Hepatocyte (in vitro differentiated cells): ENCODE measurements around the gene ABHD16B. TPM values are rescaled to one million over a fixed set of nuclear protein-coding genes. Genes with fewer than 3 reads are reported as not detected.
"Not testable (repeated sequence)": the region's sequence is repeated elsewhere in the genome, so short reads cannot be mapped to it uniquely, and the experiment has no call there.

Experiments used
- DNase-seq: peaks from one replicate; pipeline ENCODE4 v3.0.0-alpha.2; 2016; ENCODE audit warnings: low spot score
- H2AFZ ChIP-seq: fragments of 200-600 bp; sonication (generic); 2 replicates; pipeline ENCODE4 v1.6.0; 2016; ENCODE audit warnings: antibody characterized with exemption, mild to moderate bottlenecking
- H3K27ac ChIP-seq: fragments of 200-600 bp; sonication (generic); 2 replicates; pipeline ENCODE4 v1.5.1; 2016; ENCODE audit warnings: mild to moderate bottlenecking
- H3K27me3 ChIP-seq: fragments of 200-600 bp; sonication (generic); 2 replicates; pipeline ENCODE4 v1.6.1; 2016
- H3K36me3 ChIP-seq: fragments of 200-600 bp; sonication (generic); replicated peaks from 2 replicates; pipeline ENCODE4 v1.5.1; 2016; ENCODE audit warnings: low read depth; ENCODE audit not compliant: insufficient read depth
- H3K4me1 ChIP-seq: fragments of 200-600 bp; sonication (generic); 2 replicates; pipeline ENCODE4 v1.5.1; 2016; ENCODE audit warnings: mild to moderate bottlenecking, moderate library complexity; ENCODE audit not compliant: insufficient read depth
- H3K4me2 ChIP-seq: fragments of 200-600 bp; sonication (generic); 2 replicates; pipeline ENCODE4 v1.6.0; 2016
- H3K4me3 ChIP-seq: fragments of 200-600 bp; sonication (generic); 2 replicates; pipeline ENCODE4 v1.5.1; 2016; ENCODE audit warnings: mild to moderate bottlenecking
- H3K79me2 ChIP-seq: fragments of 200-600 bp; sonication (generic); 2 replicates; pipeline ENCODE4 v1.6.0; 2017; ENCODE audit warnings: mild to moderate bottlenecking
- H3K9me2 ChIP-seq: fragments of 200-600 bp; sonication (generic); replicated peaks from 2 replicates; pipeline ENCODE4 v1.6.0; 2017; ENCODE audit warnings: mild to moderate bottlenecking; ENCODE audit not compliant: insufficient read depth
- H3K9me3 ChIP-seq: fragments of 200-600 bp; sonication (generic); 2 replicates; pipeline ENCODE4 v1.5.1; 2016; ENCODE audit warnings: low read depth, mild to moderate bottlenecking
- H4K20me1 ChIP-seq: fragments of 200-600 bp; sonication (generic); 2 replicates; pipeline ENCODE4 v1.6.0; 2016; ENCODE audit warnings: mild to moderate bottlenecking; ENCODE audit not compliant: insufficient read depth, poor library complexity, severe bottlenecking
- CTCF ChIP-seq: fragments of 200-600 bp; sonication (generic); IDR thresholded peaks from 2 replicates; pipeline ENCODE4 v1.5.1; 2016; ENCODE audit warnings: antibody characterized with exemption, mild to moderate bottlenecking; ENCODE audit not compliant: poor library complexity
- EZH2 ChIP-seq: fragments of 200-600 bp; sonication (generic); IDR thresholded peaks from 2 replicates; pipeline ENCODE4 v1.6.1; 2016; ENCODE audit warnings: antibody characterized with exemption, mild to moderate bottlenecking, borderline replicate concordance
- EZH2phosphoT487 ChIP-seq: fragments of 200-600 bp; sonication (generic); IDR thresholded peaks from one replicate; pipeline ENCODE4 v1.6.1; 2018; ENCODE audit warnings: antibody characterized with exemption, mild to moderate bottlenecking, low read depth, moderate library complexity; ENCODE audit not compliant: unreplicated experiment, severe bottlenecking
- WGBS: methylation state at CpG from one replicate; pipeline ENCODE4 v1.1.6; 2016; ENCODE audit warnings: low lambda C conversion rate; ENCODE audit errors: missing lambda C conversion rate; 5-methylcytosine and 5-hydroxymethylcytosine counted together
- polyA plus RNA-seq: library from polyadenylated mRNA; unstranded; fragments of >200 nt; fragmentation: Nextera tagmentation; extraction: Ambion mirVana; gene quantifications from 2 replicates; pipeline ENCODE4 v1.2.1, GENCODE V29; 2016
- total RNA-seq: library from RNA; depleted of rRNA; stranded (reverse); fragments of >200 nt; gene quantifications from 2 replicates; pipeline ENCODE4 v1.2.3, GENCODE V29; 2014

ABHD16B gene
- total and polyA plus RNA-seq, 2 experiments from 2014 or later: 0.68 TPM; not detected in 1

GRCh38 chr20:63864978-63865640 is 3.8 kb downstream of the ABHD16B start, which contains the start of gene TPD52L2:
TSS of gene TPD52L2 (plus strand) at chr20:63865270. CDS start at chr20:63865366, 96 bp downstream.
- Histone ChIP-seq H2AFZ (peak within 1 kb of the TSS; percentile 66), H3K27ac (peak within 1 kb of the TSS; percentile 94), H3K4me1 (peaks cover 15% of the 10 kb centered on the region), H3K36me3 (no peaks in the 10 kb centered on the region), H3K27me3 (no peaks in the 10 kb centered on the region), H3K9me2 (no peaks in the 10 kb centered on the region), H3K9me3 (no peaks in the 10 kb centered on the region), H3K4me2 (peak within 1 kb of the TSS; percentile 88), H4K20me1 (peaks cover 10% of the 10 kb centered on the region), H3K79me2 (peaks cover 44% of the 10 kb centered on the region), H3K4me3 (peak within 1 kb of the TSS; percentile 67)
- DNase-seq: peak; percentile 99
- no peak for TF ChIP-seq EZH2
- TF ChIP-seq EZH2phosphoT487: no peak
- TF ChIP-seq CTCF: no peak
- under 1% methylated on average over 66 of the region's 68 CpGs for WGBS

GRCh38 chr20:63867042-63867441 is 5.7 kb downstream of the ABHD16B start:
- H3K4me1 ChIP-seq: peaks cover 15% of the 10 kb centered on the region
- not testable (repeated sequence) for H3K9me3 ChIP-seq

GRCh38 chr20:63868264-63868663 is 7.0 kb downstream of the ABHD16B start:
- Histone ChIP-seq H3K27ac (no peak overlapping the region), H3K4me2 (no peak overlapping the region), H4K20me1 (peaks cover 10% of the 10 kb centered on the region), H3K27me3 (no peaks in the 10 kb centered on the region), H3K9me3 (no peaks in the 10 kb centered on the region), H3K4me3 (no peak overlapping the region), H3K4me1 (peaks cover 14% of the 10 kb centered on the region), H3K79me2 (peaks cover 54% of the 10 kb centered on the region), H2AFZ (no peak overlapping the region), H3K36me3 (no peaks in the 10 kb centered on the region), H3K9me2 (no peaks in the 10 kb centered on the region)
- DNase-seq: no peak
- 99% methylated on average over 5 of the region's 5 CpGs for WGBS
- TF ChIP-seq CTCF (no peak), EZH2 (no peak), EZH2phosphoT487 (no peak)

More at GRCh38 chr20:63867042-63867441, 5.7 kb downstream of the ABHD16B start:
- Histone ChIP-seq H3K79me2 (peaks cover 49% of the 10 kb centered on the region), H3K4me2 (peak overlapping the region; percentile 88)
- H3K4me3 ChIP-seq, H3K36me3 ChIP-seq, H4K20me1 ChIP-seq, H2AFZ ChIP-seq, H3K27ac ChIP-seq, DNase-seq, H3K27me3 ChIP-seq, H3K9me2 ChIP-seq: not testable (repeated sequence)
- WGBS: 97% methylated on average over 13 of the region's 13 CpGs

GRCh38 chr20:63873477-63873971 is 12.2 kb downstream of the ABHD16B start:
- no peak for DNase-seq
- no peak overlapping the region for H3K27ac ChIP-seq

GRCh38 chr20:63874241-63874640 is 12.9 kb downstream of the ABHD16B start:
- not testable (repeated sequence) for H2AFZ ChIP-seq, H3K4me1 ChIP-seq, H3K4me3 ChIP-seq, DNase-seq, H3K9me3 ChIP-seq, H3K36me3 ChIP-seq, H3K27ac ChIP-seq, H3K4me2 ChIP-seq, H3K27me3 ChIP-seq, H3K9me2 ChIP-seq
- Histone ChIP-seq H4K20me1 (peaks cover 22% of the 10 kb centered on the region), H3K79me2 (peaks cover 53% of the 10 kb centered on the region)
- 96% methylated on average over 7 of the region's 7 CpGs for WGBS

More at GRCh38 chr20:63873477-63873971, 12.2 kb downstream of the ABHD16B start:
- no peaks in the 10 kb centered on the region for H3K9me3 ChIP-seq
- TF ChIP-seq EZH2 (no peak), CTCF (no peak), EZH2phosphoT487 (no peak)
- no peak overlapping the region for H2AFZ ChIP-seq
- no peak overlapping the region for H3K4me3 ChIP-seq
- H3K9me2 ChIP-seq: no peaks in the 10 kb centered on the region
- H3K27me3 ChIP-seq: no peaks in the 10 kb centered on the region
- H3K4me2 ChIP-seq: no peak overlapping the region
- no peaks in the 10 kb centered on the region for H3K36me3 ChIP-seq
- H3K4me1 ChIP-seq: no peaks in the 10 kb centered on the region
- peaks cover 58% of the 10 kb centered on the region for H3K79me2 ChIP-seq
- H4K20me1 ChIP-seq: peaks cover 19% of the 10 kb centered on the region
- 96% methylated on average over 14 of the region's 14 CpGs for WGBS
